GM19035 (cell line): ENCODE data around the gene RAB6C.
"Not testable (repeated sequence)": the region's sequence is repeated elsewhere in the genome, so short reads cannot be mapped to it uniquely, and the experiment has no call there.

Source experiments
- ATAC-seq: cut with Tn5 transposase; IDR thresholded peaks from one replicate; pipeline ENCODE4 v1.9.1; 2021; ENCODE audit not compliant: unreplicated experiment

RAB6C gene

GRCh38 chr2:129993151-129993550 is 13.7 kb downstream of the RAB6C start:
- not testable (repeated sequence) for ATAC-seq

GRCh38 chr2:129996657-129997237 is 17.3 kb downstream of the RAB6C start:
- not testable (repeated sequence) for ATAC-seq

- not testable (repeated sequence) for ATAC-seq
These were observed 19.3 kb downstream of the RAB6C start for GRCh38 chr2:129998771-129999170.

GRCh38 chr2:130005862-130006261 is 26.4 kb downstream of the RAB6C start:
- ATAC-seq, result not testable (repeated sequence)

- ATAC-seq, result not testable (repeated sequence)
These were observed 37.2 kb downstream of the RAB6C start for GRCh38 chr2:130016701-130017100.

GRCh38 chr2:130019402-130019801 is 39.9 kb downstream of the RAB6C start:
- ATAC-seq, result no peak

GRCh38 chr2:130020069-130020468 is 40.6 kb downstream of the RAB6C start:
- not testable (repeated sequence) for ATAC-seq

GRCh38 chr2:130025931-130026330 is 46.5 kb downstream of the RAB6C start:
- not testable (repeated sequence) for ATAC-seq
